Transverse colon (tissue), 3 donors: ENCODE measurements around the gene ANKS3.

Experiments
- CTCF ChIP-seq, 5 experiments: fragments of 200-600 bp in 3 of 5; fragments of 450-650 bp in 2 of 5; sonication (generic) in 3 of 5; IDR thresholded peaks; 1 replicate in 2 of 5; 2 replicates in 3 of 5; pipeline ENCODE4 v1.5.1; 2016 to 2017; ENCODE audit warnings: antibody characterized with exemption in 5 of 5, inconsistent platforms in 3 of 5, mild to moderate bottlenecking in 2 of 5, moderate library complexity in 1 of 5
- POLR2A ChIP-seq: fragments of 450-650 bp; IDR thresholded peaks from one replicate; pipeline ENCODE4 v1.6.1; 2016; ENCODE audit warnings: antibody characterized with exemption, mild to moderate bottlenecking, moderate library complexity

GRCh38 chr16:4767872-4768548 is 33.9 kb upstream of the ANKS3 start:
- TF ChIP-seq CTCF (IDR thresholded peaks at IDR 0.05) (no peak), POLR2A (no peak)
